MCF 10A (cell line): Measurements from ENCODE around the gene SCARF2. TPM values are rescaled to one million over a fixed set of nuclear protein-coding genes. Genes with fewer than 3 reads are reported as not detected.

Experiments
- BruUV-seq: library from RNA; stranded (reverse); fragments of 400-500 nt; replicated peaks from 2 replicates; lab custom pipeline; 2021; lab: Mats Ljungman, UMichigan
- CTCF ChIA-PET: fragments of 300-600 bp; sonication (Branson Sonifier 250); formaldehyde crosslinking; extraction: SDS; loops from one replicate; lab custom pipeline; 2021; ENCODE audit warnings: antibody characterized with exemption, inconsistent platforms; lab: Yijun Ruan, JAX
- POLR2A ChIA-PET: fragments of 300-600, 350-650 bp; sonication (Branson Sonifier 250); formaldehyde crosslinking; extraction: SDS; loops from one replicate; lab custom pipeline; 2020; ENCODE audit warnings: antibody characterized with exemption, inconsistent platforms; lab: Yijun Ruan, JAX
- DNase-seq: peaks from one replicate; pipeline ENCODE4 v3.0.0-alpha.2; 2018; ENCODE audit not compliant: unreplicated experiment
- H3K27ac Mint-ChIP-seq: one replicate; pipeline ENCODE4 v1.8.0; 2022; ENCODE audit warnings: mild to moderate bottlenecking, low read depth, mixed read lengths; ENCODE audit not compliant: unreplicated experiment
- H3K27me3 Mint-ChIP-seq: one replicate; pipeline ENCODE4 v1.8.0; 2022; ENCODE audit warnings: mixed read lengths; ENCODE audit not compliant: insufficient read depth, unreplicated experiment
- H3K36me3 Mint-ChIP-seq: one replicate; pipeline ENCODE4 v1.8.0; 2022; ENCODE audit warnings: mild to moderate bottlenecking, moderate library complexity, mixed read lengths; ENCODE audit not compliant: insufficient read depth, unreplicated experiment
- H3K4me1 Mint-ChIP-seq: one replicate; pipeline ENCODE4 v1.8.0; 2022; ENCODE audit warnings: mixed read lengths; ENCODE audit not compliant: insufficient read depth, unreplicated experiment
- H3K4me3 Mint-ChIP-seq: one replicate; pipeline ENCODE4 v1.8.0; 2022; ENCODE audit warnings: mild to moderate bottlenecking, moderate library complexity, mixed read lengths; ENCODE audit not compliant: unreplicated experiment
- H3K9me3 Mint-ChIP-seq: one replicate; pipeline ENCODE4 v1.8.0; 2022; ENCODE audit warnings: mixed read lengths; ENCODE audit not compliant: unreplicated experiment
- CTCF ChIP-seq: fragments of 200-600 bp; IDR thresholded peaks from one replicate; pipeline ENCODE4 v1.8.0; 2022; ENCODE audit warnings: antibody characterized with exemption, mild to moderate bottlenecking; ENCODE audit not compliant: unreplicated experiment
- intact Hi-C: fragments of 100-400 bp; cut with micrococcal nuclease; formaldehyde crosslinking; loops from 2 replicates; pipeline ENCODE4 v1.14.1; 2022
- total RNA-seq: library from RNA; stranded (reverse); gene quantifications from 2 replicates; pipeline ENCODE4 v1.2.3, GENCODE V29; 2022

The SCARF2 gene
- total RNA-seq, 1 experiment from 2014 or later, result 0.35 TPM

- ChIA-PET CTCF (interaction anchor here (0.8 to 1.0 kb wide), 2 partner anchors 8 to 31 kb away, joined by 3 read pairs; no protein-coding TSS in a partner anchor), POLR2A (no interaction called here)
- no peak overlapping the region for H3K4me3 Mint-ChIP-seq
- H3K27me3 Mint-ChIP-seq, result no peaks in the 10 kb centered on the region
- no TSS peak for BruUV-seq
- peaks cover 39% of the 10 kb centered on the region for H3K36me3 Mint-ChIP-seq
- no peaks in the 10 kb centered on the region for H3K9me3 Mint-ChIP-seq
- no peaks in the 10 kb centered on the region for H3K4me1 Mint-ChIP-seq
- no peak overlapping the region for H3K27ac Mint-ChIP-seq
- TF ChIP-seq CTCF, result no peak
- intact Hi-C loops, result no loop called here
- no peak for DNase-seq
Observed at GRCh38 chr22:20448630-20449029, 11.0 kb upstream of the SCARF2 start.

GRCh38 chr22:20446383-20446970, 8.9 kb upstream of the SCARF2 start:
- Mint-ChIP-seq H3K27ac (no peak overlapping the region), H3K4me1 (no peaks in the 10 kb centered on the region), H3K4me3 (no peak overlapping the region), H3K36me3 (peaks cover 46% of the 10 kb centered on the region), H3K27me3 (no peaks in the 10 kb centered on the region), H3K9me3 (no peaks in the 10 kb centered on the region)
- DNase-seq, result no peak
- POLR2A ChIA-PET, result no interaction called here
- intact Hi-C loops, result no loop called here
- CTCF ChIA-PET, result interaction anchor here (0.9 kb wide), 1 partner anchor 29 kb away, joined by 5 read pairs; no protein-coding TSS in a partner anchor
- no peak for TF ChIP-seq CTCF
- BruUV-seq, result no TSS peak

GRCh38 chr22:20444325-20444724, 6.7 kb upstream of the SCARF2 start:
- H3K27me3 Mint-ChIP-seq, result no peaks in the 10 kb centered on the region
- no peak for TF ChIP-seq CTCF
- peaks cover 46% of the 10 kb centered on the region for H3K36me3 Mint-ChIP-seq
- H3K4me3 Mint-ChIP-seq, result no peak overlapping the region
- no TSS peak for BruUV-seq
- ChIA-PET CTCF (interaction anchor here (0.6 to 1.5 kb wide), 3 partner anchors 9 to 12 kb away, joined by 3 to 4 read pairs (median 3); no protein-coding TSS in a partner anchor), POLR2A (interaction anchor here (0.6 to 1.1 kb wide), 2 partner anchors 38 to 259 kb away, joined by 3 to 5 read pairs; no protein-coding TSS in a partner anchor)
- no peaks in the 10 kb centered on the region for H3K9me3 Mint-ChIP-seq
- H3K4me1 Mint-ChIP-seq, result no peaks in the 10 kb centered on the region
- H3K27ac Mint-ChIP-seq, result no peak overlapping the region
- intact Hi-C loops, result no loop called here
- no peak for DNase-seq

- ChIA-PET POLR2A (no interaction called here), CTCF (interaction anchor here (1.0 kb wide), 1 partner anchor 13 kb away, joined by 3 read pairs; no protein-coding TSS in a partner anchor)
- TF ChIP-seq CTCF, result no peak
- H3K27ac Mint-ChIP-seq, result no peak overlapping the region
- intact Hi-C loops, result no loop called here
- no peak overlapping the region for H3K4me3 Mint-ChIP-seq
- H3K9me3 Mint-ChIP-seq, result no peaks in the 10 kb centered on the region
- DNase-seq, result no peak
- peaks cover 46% of the 10 kb centered on the region for H3K36me3 Mint-ChIP-seq
- no TSS peak for BruUV-seq
- no peaks in the 10 kb centered on the region for H3K4me1 Mint-ChIP-seq
- no peaks in the 10 kb centered on the region for H3K27me3 Mint-ChIP-seq
Observed at GRCh38 chr22:20442485-20443284, 5.1 kb upstream of the SCARF2 start.
